ACC112 (cell line): ENCODE data around the gene CREB1.

ENCODE experiments used
- H2AFZ ChIP-seq: fragments of 200-600 bp; sonication (generic); one replicate; pipeline ENCODE4 v1.6.0; 2017; ENCODE audit warnings: antibody characterized with exemption, low read length; ENCODE audit not compliant: unreplicated experiment
- H3K27ac ChIP-seq: fragments of 200-600 bp; sonication (generic); 2 replicates; pipeline ENCODE4 v1.5.1; 2014; ENCODE audit warnings: low read depth, mild to moderate bottlenecking, antibody characterized with exemption, low read length, moderate library complexity
- H3K27me3 ChIP-seq: fragments of 200-600 bp; sonication (generic); 2 replicates; pipeline ENCODE4 v1.6.1; 2014; ENCODE audit warnings: mild to moderate bottlenecking, antibody characterized with exemption, low read length, moderate library complexity, mixed read lengths; ENCODE audit not compliant: insufficient read depth
- H3K36me3 ChIP-seq: fragments of 200-600 bp; sonication (generic); 2 replicates; pipeline ENCODE4 v1.6.1; 2016; ENCODE audit warnings: mild to moderate bottlenecking, antibody characterized with exemption, low read length, moderate library complexity, mixed read lengths; ENCODE audit not compliant: insufficient read depth
- H3K4me1 ChIP-seq: fragments of 200-600 bp; sonication (generic); one replicate; pipeline ENCODE4 v1.6.1; 2016; ENCODE audit warnings: low read length, mixed read lengths; ENCODE audit not compliant: insufficient read depth, unreplicated experiment, control insufficient read depth
- H3K4me3 ChIP-seq: fragments of 200-600 bp; sonication (generic); 2 replicates; pipeline ENCODE4 v1.5.1; 2014; ENCODE audit warnings: mild to moderate bottlenecking, low read depth, low read length
- H3K79me2 ChIP-seq: fragments of 200-600 bp; sonication (generic); one replicate; pipeline ENCODE4 v1.6.0; 2016; ENCODE audit warnings: low read length; ENCODE audit not compliant: control insufficient read depth, unreplicated experiment, insufficient read depth

CREB1 gene

DNA sequence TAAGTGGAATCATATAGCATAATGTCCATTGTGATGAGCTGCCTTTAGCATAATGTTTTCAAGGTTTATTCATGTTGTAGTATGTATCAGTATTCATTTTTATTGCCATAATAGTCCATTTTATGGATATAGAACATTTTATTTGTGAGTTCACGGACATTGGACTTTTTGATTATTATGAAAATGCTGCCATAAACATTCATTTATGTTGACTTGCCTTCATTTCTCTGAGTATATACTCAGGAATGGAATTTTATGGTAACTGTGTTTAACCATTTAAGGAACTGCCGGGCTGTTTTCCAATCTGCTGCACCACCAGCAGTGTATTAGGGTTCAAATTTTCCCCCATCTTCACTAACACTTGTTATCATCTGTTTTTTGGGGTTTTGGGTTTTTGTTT is 12.2 kb downstream of the CREB1 start:
- Histone ChIP-seq H3K4me3 (no peak overlapping the region), H2AFZ (no peak overlapping the region), H3K27me3 (no peaks in the 10 kb centered on the region), H3K79me2 (peaks cover 76% of the 10 kb centered on the region), H3K36me3 (peaks cover 3% of the 10 kb centered on the region; the same call in 1 of the 2 replicates), H3K4me1 (peaks cover 5% of the 10 kb centered on the region), H3K27ac (no peak overlapping the region)

DNA sequence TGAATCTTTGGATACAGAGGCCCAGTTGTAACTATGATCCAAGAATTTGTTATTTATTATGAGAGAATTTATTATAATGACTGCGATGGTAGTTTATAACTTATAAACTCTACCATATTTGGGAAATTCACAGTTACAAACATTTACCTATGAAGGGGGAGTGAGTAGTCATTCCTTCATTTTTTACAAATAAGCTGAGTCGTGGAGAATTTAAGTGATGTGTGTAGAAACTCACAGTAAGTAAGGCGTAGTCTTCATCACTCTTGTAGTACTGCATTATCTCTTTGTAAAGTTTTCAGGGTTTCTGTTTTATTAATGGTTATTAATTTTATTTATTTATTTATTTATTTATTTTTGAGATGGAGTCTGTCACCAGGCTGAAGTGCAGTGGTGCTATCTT is 13.5 kb downstream of the CREB1 start:
- Histone ChIP-seq H3K27ac (no peak overlapping the region), H3K79me2 (peaks cover 76% of the 10 kb centered on the region), H3K4me1 (peaks cover 11% of the 10 kb centered on the region), H3K4me3 (no peak overlapping the region), H2AFZ (no peak overlapping the region), H3K27me3 (no peaks in the 10 kb centered on the region), H3K36me3 (no peaks in the 10 kb centered on the region)

DNA sequence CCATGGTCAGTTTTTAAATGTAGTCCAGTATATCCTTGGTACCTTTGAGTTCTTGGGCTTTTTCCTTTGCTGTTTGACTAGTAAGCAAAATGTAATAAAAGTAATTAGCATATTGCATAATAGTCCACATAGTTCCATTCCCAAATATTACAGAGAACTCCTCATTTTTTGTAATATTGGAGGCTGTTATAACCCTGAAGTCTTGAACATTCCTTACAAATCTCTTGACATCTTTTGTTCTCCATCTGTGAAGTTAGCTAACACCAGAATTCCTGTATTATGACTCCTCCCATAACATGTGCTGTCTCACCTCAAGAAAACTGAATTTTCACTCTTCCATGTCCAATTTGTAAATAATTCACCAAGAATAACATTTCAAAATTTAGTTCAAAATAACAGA is 17.1 kb downstream of the CREB1 start:
- H3K4me1 ChIP-seq: peaks cover 34% of the 10 kb centered on the region
- H3K79me2 ChIP-seq: peaks cover 78% of the 10 kb centered on the region
- no peak overlapping the region for H3K27ac ChIP-seq
- no peaks in the 10 kb centered on the region for H3K27me3 ChIP-seq
- H3K36me3 ChIP-seq: no peaks in the 10 kb centered on the region
- no peak overlapping the region for H3K4me3 ChIP-seq
- no peak overlapping the region for H2AFZ ChIP-seq

DNA sequence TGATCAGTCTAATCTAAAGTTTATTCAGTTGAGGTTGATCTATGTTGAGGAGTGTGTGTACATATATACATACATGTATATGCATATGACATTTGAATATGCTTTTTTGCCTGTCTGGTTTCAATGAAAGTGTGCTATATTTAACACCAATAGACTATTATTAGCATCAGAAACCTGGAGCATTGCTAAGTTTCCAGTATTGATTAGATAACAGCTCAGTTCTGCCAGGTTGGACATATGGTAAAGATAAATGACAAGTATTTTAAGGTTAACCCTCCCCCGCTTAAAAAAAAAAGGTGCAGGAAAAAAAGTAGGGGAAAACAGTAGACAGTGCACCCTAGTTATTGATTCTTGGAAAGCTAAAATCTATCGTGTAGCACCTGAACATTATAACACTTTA is 19.4 kb downstream of the CREB1 start:
- Histone ChIP-seq H3K79me2 (peaks cover 69% of the 10 kb centered on the region), H3K4me3 (no peak overlapping the region), H3K36me3 (no peaks in the 10 kb centered on the region), H3K27me3 (no peaks in the 10 kb centered on the region), H3K4me1 (peaks cover 34% of the 10 kb centered on the region), H3K27ac (peak overlapping the region; percentile 71), H2AFZ (no peak overlapping the region)

DNA sequence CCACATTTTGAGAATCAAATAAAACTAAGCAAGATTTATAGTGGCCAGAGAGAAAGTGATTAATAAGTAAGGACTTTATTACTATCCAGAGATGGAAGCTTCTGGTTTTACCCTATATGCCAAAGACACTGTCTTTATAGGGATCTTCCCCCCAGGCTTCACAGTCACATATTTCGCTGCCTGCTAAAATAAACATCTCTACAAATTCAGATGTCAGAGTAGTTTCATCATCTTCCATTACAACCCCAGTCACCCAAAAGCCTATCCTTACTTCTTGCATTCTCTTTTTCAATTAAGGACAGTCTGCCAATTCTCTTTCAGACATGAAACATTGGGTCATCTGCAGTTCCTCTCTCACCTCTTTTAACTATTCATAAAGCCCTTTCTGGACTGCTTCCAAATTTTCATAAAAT is 28.3 kb downstream of the CREB1 start:
- no peaks in the 10 kb centered on the region for H3K27me3 ChIP-seq
- no peak overlapping the region for H2AFZ ChIP-seq
- peaks cover 25% of the 10 kb centered on the region for H3K36me3 ChIP-seq
- H3K4me1 ChIP-seq: peaks cover 24% of the 10 kb centered on the region
- peaks cover 16% of the 10 kb centered on the region for H3K79me2 ChIP-seq
- peak overlapping the region; percentile 49 for H3K27ac ChIP-seq
- H3K4me3 ChIP-seq: no peak overlapping the region

DNA sequence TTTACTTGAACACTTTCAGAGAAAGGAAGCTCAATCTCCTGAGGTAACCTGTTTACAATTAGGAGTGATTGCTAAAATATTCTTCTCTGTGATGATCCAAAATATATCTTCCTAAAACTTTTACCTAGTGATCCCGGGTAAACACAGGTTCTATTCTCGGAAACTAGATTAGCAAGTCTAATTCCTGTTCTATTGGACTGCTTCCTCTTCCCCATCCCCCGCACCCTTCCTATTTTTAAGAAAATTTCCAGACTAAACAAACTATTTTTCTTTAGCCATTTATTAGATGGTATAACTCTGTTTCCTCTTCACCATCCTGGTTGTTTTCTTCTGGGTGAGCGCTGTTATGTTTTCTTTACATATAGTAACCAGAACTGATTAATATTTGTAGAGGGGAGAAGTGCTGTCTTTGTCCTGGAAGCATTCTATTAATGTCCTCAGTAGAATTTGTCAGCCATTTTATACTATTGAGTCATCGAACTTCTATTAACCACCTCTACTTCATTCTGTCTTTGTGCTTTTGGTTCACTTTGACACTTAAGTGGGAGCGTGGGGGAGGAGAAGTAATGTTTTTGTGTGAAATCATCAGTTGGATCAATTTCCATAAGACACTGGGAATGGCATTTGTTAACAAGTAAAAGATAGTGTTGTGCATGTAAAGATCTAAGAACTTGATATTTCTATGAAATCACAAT is 31.8 kb downstream of the CREB1 start:
- Histone ChIP-seq H3K4me1 (peaks cover 20% of the 10 kb centered on the region), H3K27ac (no peak overlapping the region), H3K4me3 (no peak overlapping the region), H3K36me3 (peaks cover 25% of the 10 kb centered on the region), H3K79me2 (peaks cover 11% of the 10 kb centered on the region), H2AFZ (no peak overlapping the region), H3K27me3 (no peaks in the 10 kb centered on the region)

DNA sequence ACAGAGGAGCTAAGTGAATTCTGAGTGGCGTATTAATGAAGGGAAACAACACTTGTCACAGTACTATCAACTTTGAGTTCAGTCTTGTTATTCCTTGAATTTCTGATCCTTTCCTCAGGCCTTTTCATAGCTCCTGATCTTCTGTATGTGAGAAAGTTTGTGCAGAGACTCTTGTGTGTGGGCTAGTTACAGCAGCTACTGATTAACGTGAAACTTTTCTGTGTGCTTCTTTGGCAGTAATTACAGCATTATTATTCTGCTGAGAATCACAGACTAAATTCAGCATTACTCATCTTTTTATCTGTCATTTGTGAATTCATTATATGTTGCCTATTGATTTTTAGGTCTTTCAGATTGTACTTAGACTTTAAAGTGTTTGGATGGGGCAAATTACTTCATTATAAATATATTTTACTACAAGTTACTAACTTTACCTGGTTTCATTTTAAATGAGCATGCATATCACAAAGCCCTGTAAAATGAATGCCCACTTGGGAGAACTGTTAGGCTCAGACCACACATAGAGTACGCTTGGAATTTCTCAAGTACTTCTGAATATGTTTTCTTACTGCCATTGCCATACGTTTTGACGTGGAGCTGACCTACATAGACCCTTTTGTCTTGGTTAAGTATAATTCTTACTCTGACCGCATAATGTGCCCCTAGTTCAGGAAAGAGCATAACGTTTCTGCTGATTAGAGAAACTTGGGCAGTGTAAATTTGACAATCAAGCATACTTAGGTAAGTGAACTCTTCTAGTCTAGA is 36.2 kb downstream of the CREB1 start:
- H3K27ac ChIP-seq: no peak overlapping the region
- no peaks in the 10 kb centered on the region for H3K79me2 ChIP-seq
- H2AFZ ChIP-seq: no peak overlapping the region
- peaks cover 6% of the 10 kb centered on the region for H3K4me1 ChIP-seq
- no peaks in the 10 kb centered on the region for H3K27me3 ChIP-seq
- peaks cover 40% of the 10 kb centered on the region for H3K36me3 ChIP-seq
- H3K4me3 ChIP-seq: no peak overlapping the region

DNA sequence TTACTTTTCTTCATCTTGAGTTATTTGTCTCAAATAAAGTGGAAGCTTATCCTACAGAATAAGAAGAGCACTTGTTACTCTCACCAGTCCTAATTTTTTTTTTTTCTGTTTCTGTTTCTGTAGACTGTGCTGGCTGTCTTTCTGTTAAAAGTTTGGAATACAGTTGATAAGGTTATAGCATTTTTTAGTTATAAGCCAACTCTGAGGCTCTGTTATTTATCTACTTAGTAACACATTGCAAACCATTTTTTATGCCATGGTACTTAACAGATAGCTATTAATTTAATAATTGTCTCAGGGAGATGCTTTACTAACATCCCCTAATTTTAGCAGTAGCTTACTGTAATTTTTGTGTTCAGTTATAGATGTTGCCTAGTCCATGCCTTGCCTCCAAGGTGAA is 37.9 kb downstream of the CREB1 start:
- H2AFZ ChIP-seq: no peak overlapping the region
- no peak overlapping the region for H3K4me3 ChIP-seq
- peaks cover 35% of the 10 kb centered on the region for H3K36me3 ChIP-seq
- H3K79me2 ChIP-seq: no peaks in the 10 kb centered on the region
- no peaks in the 10 kb centered on the region for H3K4me1 ChIP-seq
- H3K27me3 ChIP-seq: no peaks in the 10 kb centered on the region
- no peak overlapping the region for H3K27ac ChIP-seq

DNA sequence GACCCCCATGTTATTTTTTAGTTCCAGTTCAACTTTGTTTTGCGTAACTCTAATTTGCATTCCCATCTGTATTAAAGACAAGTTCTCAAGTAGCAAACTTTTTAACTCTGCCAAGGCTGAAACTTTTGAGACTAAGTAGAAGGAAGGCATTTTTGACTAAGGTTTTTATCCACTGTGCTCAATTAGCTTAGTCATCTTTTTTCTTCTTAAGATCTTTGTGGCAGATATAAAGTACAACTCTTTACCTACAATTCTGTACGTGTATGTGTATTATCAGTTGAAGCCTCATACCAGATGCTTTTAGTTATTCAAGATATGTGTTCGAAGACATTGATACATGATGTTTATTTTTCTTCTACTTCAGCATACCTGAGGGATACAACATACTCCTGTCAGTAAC is 41.6 kb downstream of the CREB1 start:
- H3K4me3 ChIP-seq: no peak overlapping the region
- H3K4me1 ChIP-seq: no peaks in the 10 kb centered on the region
- peaks cover 49% of the 10 kb centered on the region for H3K36me3 ChIP-seq
- H2AFZ ChIP-seq: no peak overlapping the region
- no peaks in the 10 kb centered on the region for H3K27me3 ChIP-seq
- no peak overlapping the region for H3K27ac ChIP-seq
- H3K79me2 ChIP-seq: no peaks in the 10 kb centered on the region

DNA sequence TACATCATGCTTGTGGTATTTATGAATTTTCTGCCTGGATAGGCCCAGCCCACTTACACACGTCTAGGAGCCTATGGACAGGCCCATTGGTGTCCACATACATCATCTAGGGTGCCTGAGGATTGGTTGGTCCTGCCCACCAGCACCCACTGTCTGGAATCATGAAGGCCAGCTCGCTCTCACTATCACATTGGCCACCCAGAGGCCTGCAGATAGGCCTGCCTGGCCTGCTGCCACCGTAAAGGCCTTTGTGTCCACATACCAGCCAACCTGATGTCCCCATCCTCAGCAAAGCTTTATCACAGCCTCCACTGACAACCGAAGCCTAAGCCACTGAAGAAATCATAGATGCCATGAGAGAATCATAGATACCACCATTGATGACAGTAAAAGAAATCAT is 55.2 kb downstream of the CREB1 start:
- peaks cover 48% of the 10 kb centered on the region for H3K36me3 ChIP-seq
- no peaks in the 10 kb centered on the region for H3K79me2 ChIP-seq
- no peak overlapping the region for H3K27ac ChIP-seq
- no peaks in the 10 kb centered on the region for H3K27me3 ChIP-seq
- no peak overlapping the region for H2AFZ ChIP-seq
- H3K4me1 ChIP-seq: no peaks in the 10 kb centered on the region
- no peak overlapping the region for H3K4me3 ChIP-seq

DNA sequence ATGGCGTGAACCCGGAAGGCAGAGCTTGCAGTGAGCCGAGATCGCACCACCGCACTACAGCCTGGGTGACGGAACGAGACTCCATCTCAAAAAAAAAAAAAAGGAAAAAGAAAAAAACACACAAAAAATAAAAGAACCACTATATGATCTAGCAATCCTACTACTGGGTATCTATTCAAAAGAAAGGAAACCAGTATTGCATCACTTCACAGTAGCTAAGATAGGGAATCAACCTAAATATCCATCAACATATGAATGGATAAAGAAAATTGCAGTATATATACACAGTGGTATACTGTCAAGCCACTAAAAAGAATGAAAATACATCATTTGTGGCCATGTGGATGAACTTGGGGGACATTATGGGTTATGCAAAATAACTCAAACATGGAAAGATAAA is 57.5 kb downstream of the CREB1 start:
- Histone ChIP-seq H3K79me2 (no peaks in the 10 kb centered on the region), H3K4me1 (no peaks in the 10 kb centered on the region), H3K36me3 (peaks cover 54% of the 10 kb centered on the region), H3K4me3 (no peak overlapping the region), H2AFZ (no peak overlapping the region), H3K27ac (no peak overlapping the region), H3K27me3 (no peaks in the 10 kb centered on the region)
